ENCODE results near the gene PLD1.

DNA sequence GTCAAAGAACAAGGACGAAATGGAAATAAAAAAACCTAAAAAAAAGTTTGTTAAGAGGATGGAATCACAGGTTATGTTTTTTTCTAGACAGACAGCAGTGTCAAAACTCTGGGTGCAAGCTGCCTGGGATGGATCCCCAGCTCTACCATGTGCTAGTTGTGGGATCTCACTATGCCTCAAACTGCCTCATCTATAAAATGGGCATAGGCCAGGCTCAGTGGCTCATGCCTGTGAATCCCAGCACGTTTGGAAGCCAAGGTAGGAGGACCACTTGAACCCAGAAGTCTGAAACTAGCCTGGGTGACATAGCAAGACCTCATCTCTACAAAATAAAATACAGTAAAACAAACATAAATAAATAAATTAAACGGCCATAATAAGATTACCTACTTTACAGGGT lies 4.6 kb downstream of the PLD1 start:
- TF ChIP-seq CTCF (IDR thresholded peaks at IDR 0.05; ENCODE audit: low read depth, low read length, poor library complexity, severe bottlenecking) (no peak), EZH2phosphoT487 (IDR thresholded peaks at IDR 0.05; ENCODE audit: borderline replicate concordance, low read length) (no peak)
